ENCODE data around the gene ATE1. TPM values are rescaled to one million over a fixed set of nuclear protein-coding genes. Genes with fewer than 3 reads are reported as not detected.

The ATE1 gene
- total RNA-seq, 1 experiment from 2014 or later, result 39.2 TPM

DNA sequence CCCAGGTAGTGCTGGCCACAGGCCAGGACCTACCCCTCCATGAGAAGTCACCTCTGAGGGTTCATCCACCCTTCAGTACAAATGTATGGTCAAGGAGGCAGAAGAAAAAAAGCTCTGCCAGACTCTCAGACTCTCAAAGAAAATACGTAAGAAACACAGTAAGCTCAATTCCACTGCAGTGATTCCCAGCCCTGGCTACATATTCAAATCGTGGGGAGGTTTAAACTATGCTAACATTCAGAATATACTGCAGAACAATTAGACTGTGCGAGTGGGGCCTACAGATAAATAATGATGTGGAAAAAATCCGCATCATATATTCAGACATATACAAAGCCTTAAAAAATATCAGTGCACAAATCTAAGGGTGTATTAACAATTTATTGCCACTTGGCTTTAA is 162.6 kb downstream of the ATE1 start (continued):
- TF ChIP-seq REST (IDR thresholded peaks at IDR 0.05; ENCODE audit: low read depth) (no peak), EGR1 (IDR thresholded peaks at IDR 0.05; ENCODE audit: low read depth) (no peak), YY1 (IDR thresholded peaks at IDR 0.05; ENCODE audit: extremely low read depth, insufficient replicate concordance, low read depth, low read length) (no peak), SP1 (IDR thresholded peaks at IDR 0.05; ENCODE audit: low read depth) (no peak), FOSL1 (IDR thresholded peaks at IDR 0.05; ENCODE audit: low read depth) (no peak), EZH2phosphoT487 (IDR thresholded peaks at IDR 0.05; ENCODE audit: borderline replicate concordance) (no peak)
- TF ChIP-seq, protein P1, sequence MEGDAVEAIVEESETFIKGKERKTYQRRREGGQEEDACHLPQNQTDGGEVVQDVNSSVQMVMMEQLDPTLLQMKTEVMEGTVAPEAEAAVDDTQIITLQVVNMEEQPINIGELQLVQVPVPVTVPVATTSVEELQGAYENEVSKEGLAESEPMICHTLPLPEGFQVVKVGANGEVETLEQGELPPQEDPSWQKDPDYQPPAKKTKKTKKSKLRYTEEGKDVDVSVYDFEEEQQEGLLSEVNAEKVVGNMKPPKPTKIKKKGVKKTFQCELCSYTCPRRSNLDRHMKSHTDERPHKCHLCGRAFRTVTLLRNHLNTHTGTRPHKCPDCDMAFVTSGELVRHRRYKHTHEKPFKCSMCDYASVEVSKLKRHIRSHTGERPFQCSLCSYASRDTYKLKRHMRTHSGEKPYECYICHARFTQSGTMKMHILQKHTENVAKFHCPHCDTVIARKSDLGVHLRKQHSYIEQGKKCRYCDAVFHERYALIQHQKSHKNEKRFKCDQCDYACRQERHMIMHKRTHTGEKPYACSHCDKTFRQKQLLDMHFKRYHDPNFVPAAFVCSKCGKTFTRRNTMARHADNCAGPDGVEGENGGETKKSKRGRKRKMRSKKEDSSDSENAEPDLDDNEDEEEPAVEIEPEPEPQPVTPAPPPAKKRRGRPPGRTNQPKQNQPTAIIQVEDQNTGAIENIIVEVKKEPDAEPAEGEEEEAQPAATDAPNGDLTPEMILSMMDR (IDR thresholded peaks at IDR 0.05 in 2 of 3, conservative IDR thresholded peaks at IDR 0.05 in 1 of 3; ENCODE audit: borderline replicate concordance in 1 of 3, insufficient read depth in 1 of 3, low read depth in 2 of 3, low read length in 2 of 3), result no peak
- TF ChIP-seq, protein P2, sequence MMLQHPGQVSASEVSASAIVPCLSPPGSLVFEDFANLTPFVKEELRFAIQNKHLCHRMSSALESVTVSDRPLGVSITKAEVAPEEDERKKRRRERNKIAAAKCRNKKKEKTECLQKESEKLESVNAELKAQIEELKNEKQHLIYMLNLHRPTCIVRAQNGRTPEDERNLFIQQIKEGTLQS (IDR thresholded peaks at IDR 0.05), result no peak

All from HCT116 (cell line).